Stomach (tissue), 9 donors: ENCODE measurements around the gene OCA2. TPM values are rescaled to one million over a fixed set of nuclear protein-coding genes. Genes with fewer than 3 reads are reported as not detected.

Source experiments
- DNase-seq, 2 donors: peaks; one replicate each; pipeline versions ENCODE4 v3.0.0 to v3.0.0-alpha.2; 2013 to 2019
- H3K27ac ChIP-seq, 5 donors: fragments of 200-600 bp in 4 of 5; sonication (generic) in 4 of 5; one replicate each; pipeline ENCODE4 v1.5.1; 2013 to 2019; ENCODE audit warnings: mild to moderate bottlenecking in 1 of 5, moderate library complexity in 1 of 5
- H3K27me3 ChIP-seq, 3 donors: fragments of 200-600 bp; sonication (generic); one replicate each; pipeline ENCODE4 v1.5.1; 2017 to 2019; ENCODE audit warnings: mixed run types in 1 of 3
- H3K36me3 ChIP-seq, 4 donors: fragments of 200-600 bp; sonication (generic); 1 replicate in 3 of 4; 2 replicates in 1 of 4; pipeline ENCODE4 v1.5.1; 2016 to 2019
- H3K4me1 ChIP-seq, 4 donors: fragments of 200-600 bp; sonication (generic); one replicate each; pipeline ENCODE4 v1.5.1; 2016 to 2019
- H3K4me3 ChIP-seq, 4 donors: fragments of 200-600 bp; sonication (generic) in 3 of 4; one replicate each; pipeline ENCODE4 v1.5.1; 2016 to 2019; ENCODE audit warnings: mild to moderate bottlenecking in 1 of 4
- H3K9me3 ChIP-seq, 4 donors: fragments of 200-600 bp; sonication (generic); one replicate each; pipeline ENCODE4 v1.5.1; 2016 to 2019
- CTCF ChIP-seq, 7 experiments: fragments of 450-650 bp in 4 of 7; fragments of 200-600 bp in 3 of 7; sonication (generic) in 3 of 7; IDR thresholded peaks; one replicate each; pipeline ENCODE4 v1.5.1; 2016 to 2019; ENCODE audit warnings: antibody characterized with exemption in 7 of 7, control low read depth in 2 of 7, mild to moderate bottlenecking in 1 of 7
- EP300 ChIP-seq: sonication (generic); formaldehyde crosslinking; IDR thresholded peaks from one replicate; pipeline ENCODE4 v1.6.1; 2017; ENCODE audit warnings: antibody characterized with exemption
- POLR2A ChIP-seq, 4 donors: fragments of 450-650 bp; IDR thresholded peaks; one replicate each; pipeline ENCODE4 v1.6.1; 2016; ENCODE audit warnings: antibody characterized with exemption in 4 of 4, control low read depth in 2 of 4, mild to moderate bottlenecking in 1 of 4, moderate library complexity in 1 of 4
- POLR2AphosphoS5 ChIP-seq, 3 donors: sonication (generic); formaldehyde crosslinking; IDR thresholded peaks; one replicate each; pipeline ENCODE4 v1.6.1; 2016; ENCODE audit warnings: antibody characterized with exemption in 3 of 3
- WGBS, 5 donors: extraction: QIAGEN DNeasy Blood & Tissue Kit in 3 of 5; methylation state at CpG; one replicate each; pipeline versions ENCODE4 v1.1.5 to v1.1.7; 2013 to 2018; 5-methylcytosine and 5-hydroxymethylcytosine counted together
- intact Hi-C: fragments of 100-400 bp; cut with DNase I; formaldehyde crosslinking; loops from one replicate; pipeline ENCODE4 v1.15.1; 2023; ENCODE audit warnings: low total_unique reads
- polyA plus RNA-seq, 3 donors: library from polyadenylated mRNA; stranded (reverse); fragments of 200-250 nt; gene quantifications; one replicate each; pipeline ENCODE4 v1.2.3, GENCODE V29; 2013
- total RNA-seq, 5 donors: library from RNA; depleted of rRNA; stranded (reverse); fragments of >200 nt; gene quantifications; one replicate each; pipeline versions ENCODE4 v1.1.0 to v1.2.3, GENCODE V29; 2014 to 2016
- donor health status: healthy with polysubstance abuse.
- donor health status: Bipolar disorder and iron deficiency.
- donor health status: healthy.

OCA2 gene
- total and polyA plus RNA-seq, 8 donors = 0.12 to 0.89 (median 0.65) TPM; not detected in 4

GRCh38 chr15:28133281-28133680 is 34.2 kb upstream of the OCA2 start:
- Histone ChIP-seq H3K27me3 (no peaks in the 10 kb centered on the region), H3K27ac (no peak overlapping the region), H3K36me3 (peaks cover 25 to 74% (median 70%) of the 10 kb centered on the region in 4 donors), H3K4me3 (no peak overlapping the region), H3K4me1 (no peaks in the 10 kb centered on the region), H3K9me3 (no peaks in the 10 kb centered on the region)
- no peak for DNase-seq
- intact Hi-C loops = loop anchor here (10.0 kb wide), 1 partner anchor 48 kb away; no protein-coding TSS in a partner anchor
- TF ChIP-seq EP300 (no peak), CTCF (IDR thresholded peaks at IDR 0.05) (no peak), POLR2AphosphoS5 (IDR thresholded peaks at IDR 0.05) (no peak), POLR2A (IDR thresholded peaks at IDR 0.05) (no peak)

GRCh38 chr15:28132524-28133275 is 33.6 kb upstream of the OCA2 start:
- Histone ChIP-seq H3K4me3 (no peak overlapping the region), H3K36me3 (peaks cover 25 to 76% (median 72%) of the 10 kb centered on the region in 4 donors), H3K4me1 (no peaks in the 10 kb centered on the region), H3K27me3 (no peaks in the 10 kb centered on the region), H3K27ac (no peak overlapping the region), H3K9me3 (no peaks in the 10 kb centered on the region)
- no peak for DNase-seq
- TF ChIP-seq POLR2AphosphoS5 (IDR thresholded peaks at IDR 0.05) (no peak), EP300 (no peak), CTCF (IDR thresholded peaks at IDR 0.05) (no peak), POLR2A (IDR thresholded peaks at IDR 0.05) (no peak)
- intact Hi-C loops = loop anchor here (10.0 kb wide), 1 partner anchor 48 kb away; no protein-coding TSS in a partner anchor
- 86 to 91% (median 88%) methylated on average over 21 of the region's 21 CpGs for WGBS, 5 donors

- H3K4me3 ChIP-seq = no peak overlapping the region
- TF ChIP-seq EP300 = no peak
- no peak for TF ChIP-seq POLR2A (IDR thresholded peaks at IDR 0.05)
- TF ChIP-seq CTCF (IDR thresholded peaks at IDR 0.05) = no peak
- no peak for TF ChIP-seq POLR2AphosphoS5 (IDR thresholded peaks at IDR 0.05)
- no peaks in the 10 kb centered on the region for H3K27me3 ChIP-seq
- DNase-seq = no peak
- intact Hi-C loops = loop anchor here (10.0 kb wide), 1 partner anchor 47 kb away; no protein-coding TSS in a partner anchor
- 82 to 90% (median 88%) methylated on average over 7 to 13 of the region's 13 CpGs for WGBS, 5 donors
- H3K27ac ChIP-seq = no peak overlapping the region
- peaks cover 31 to 83% (median 77%) of the 10 kb centered on the region in 4 donors for H3K36me3 ChIP-seq
- no peaks in the 10 kb centered on the region for H3K4me1 ChIP-seq
- no peaks in the 10 kb centered on the region for H3K9me3 ChIP-seq
These were observed 32.8 kb upstream of the OCA2 start for GRCh38 chr15:28131946-28132345.

- intact Hi-C loops = loop anchor here (10.0 kb wide), 1 partner anchor 47 kb away; no protein-coding TSS in a partner anchor
- H3K9me3 ChIP-seq = no peaks in the 10 kb centered on the region
- H3K4me3 ChIP-seq = no peak overlapping the region
- H3K4me1 ChIP-seq = no peaks in the 10 kb centered on the region
- TF ChIP-seq POLR2A (IDR thresholded peaks at IDR 0.05) (no peak), CTCF (IDR thresholded peaks at IDR 0.05) (no peak), EP300 (no peak), POLR2AphosphoS5 (IDR thresholded peaks at IDR 0.05) (no peak)
- DNase-seq = no peak
- peaks cover 34 to 86% (median 80%) of the 10 kb centered on the region in 4 donors for H3K36me3 ChIP-seq
- H3K27me3 ChIP-seq = no peaks in the 10 kb centered on the region
- WGBS, 5 donors = 92 to 99% (median 97%) methylated on average over 7 to 13 of the region's 13 CpGs
- no peak overlapping the region for H3K27ac ChIP-seq
These were observed 32.3 kb upstream of the OCA2 start for GRCh38 chr15:28131400-28131799.
